IPS-NIHi7 (cell line): ENCODE results near the gene OR8K3.

Experiments
- DNase-seq: peaks from one replicate; pipeline ENCODE4 v3.0.0; 2012; ENCODE audit warnings: mixed read lengths; ENCODE audit errors: extremely low spot score

The OR8K3 gene

GRCh38 chr11:56314844-56315243 lies at the start of gene OR8K3:
OR8K3 (plus strand) TSS chr11:56315144; CDS start chr11:56318307, 3,163 bp downstream.
- no peak for DNase-seq

- no peak for DNase-seq
Measured at GRCh38 chr11:56271092-56271491, 43.9 kb upstream of the OR8K3 start.

- DNase-seq = no peak
Measured at GRCh38 chr11:56273854-56274253, 41.1 kb upstream of the OR8K3 start, which contains the start of gene OR5T1. OR5T1 (plus strand) TSS chr11:56274154; CDS start chr11:56275639, 1,485 bp downstream.

GRCh38 chr11:56292154-56292553 lies 22.8 kb upstream of the OR8K3 start, which contains the start of gene OR8H1:
OR8H1 (minus strand) TSS chr11:56292254; CDS start chr11:56291062, 1,192 bp downstream.
- no peak for DNase-seq

- no peak for DNase-seq
Measured at GRCh38 chr11:56296898-56297297, 18.0 kb upstream of the OR8K3 start.

- no peak for DNase-seq
Measured at GRCh38 chr11:56307836-56308235, 7.1 kb upstream of the OR8K3 start.

GRCh38 chr11:56331861-56332491 lies 17.0 kb downstream of the OR8K3 start:
- peak; percentile 6 for DNase-seq

- DNase-seq = no peak
Measured at GRCh38 chr11:56333156-56333555, 18.2 kb downstream of the OR8K3 start.

- no peak for DNase-seq
Measured at GRCh38 chr11:56340289-56340688, 25.3 kb downstream of the OR8K3 start.

- no peak for DNase-seq
Measured at GRCh38 chr11:56345739-56346138, 30.8 kb downstream of the OR8K3 start, which contains the start of gene OR8K1. OR8K1 (plus strand) TSS chr11:56346039; CDS start chr11:56346039, 0 bp downstream.

GRCh38 chr11:56353991-56354390 lies 39.0 kb downstream of the OR8K3 start, which contains the start of gene OR8J1:
OR8J1 (plus strand) TSS chr11:56354291; CDS start chr11:56360247, 5,956 bp downstream.
- DNase-seq = no peak
